ENCODE data around the gene GRM7.

- TF ChIP-seq CTCF (IDR thresholded peaks at IDR 0.05) (no peak), EZH2 (IDR thresholded peaks at IDR 0.05; ENCODE audit: borderline replicate concordance, insufficient read depth, low read depth, low read length, poor library complexity, severe bottlenecking) (no peak)
Observed at GRCh38 chr3:7401418-7401817, 540.5 kb downstream of the GRM7 start.
